Endodermal cell (in vitro differentiated cells): ENCODE measurements around the gene DSE. TPM values are rescaled to one million over a fixed set of nuclear protein-coding genes. Genes with fewer than 3 reads are reported as not detected.

ENCODE experiments used
- DNase-seq: peaks from one replicate; pipeline ENCODE4 v3.0.0-alpha.2; 2017
- H3K27ac ChIP-seq: 2 replicates; pipeline ENCODE4 v1.5.1; 2013; ENCODE audit warnings: mild to moderate bottlenecking, low read depth, low read length, moderate library complexity
- H3K27me3 ChIP-seq: 2 replicates; pipeline ENCODE4 v1.6.1; 2013; ENCODE audit warnings: mild to moderate bottlenecking, low read length, moderate library complexity; ENCODE audit not compliant: insufficient read depth, control insufficient read depth, poor library complexity, severe bottlenecking
- H3K36me3 ChIP-seq: 2 replicates; pipeline ENCODE4 v1.7.0; 2013; ENCODE audit warnings: mild to moderate bottlenecking, low read length, moderate library complexity; ENCODE audit not compliant: control insufficient read depth, insufficient read depth
- H3K4me1 ChIP-seq: one replicate; pipeline ENCODE4 v1.7.0; 2013; ENCODE audit warnings: low read length; ENCODE audit not compliant: control insufficient read depth, insufficient read depth
- H3K4me3 ChIP-seq: 2 replicates; pipeline ENCODE4 v1.5.1; 2013; ENCODE audit warnings: mild to moderate bottlenecking, low read length, moderate library complexity
- H3K9ac ChIP-seq: 2 replicates; pipeline ENCODE4 v1.6.1; 2013; ENCODE audit warnings: mild to moderate bottlenecking, low read length, moderate library complexity; ENCODE audit not compliant: poor library complexity, severe bottlenecking; ENCODE audit errors: extremely low read depth
- H3K9me3 ChIP-seq: 2 replicates; pipeline ENCODE4 v1.6.1; 2013; ENCODE audit warnings: mild to moderate bottlenecking, low read length, moderate library complexity; ENCODE audit not compliant: control insufficient read depth
- H3K27ac Mint-ChIP-seq: 2 replicates; pipeline ENCODE4 v1.8.0; 2020; ENCODE audit warnings: mixed read lengths
- H3K27me3 Mint-ChIP-seq: 2 replicates; pipeline ENCODE4 v1.8.0; 2021; ENCODE audit warnings: mild to moderate bottlenecking, mixed read lengths; ENCODE audit not compliant: insufficient read depth
- H3K36me3 Mint-ChIP-seq: 2 replicates; pipeline ENCODE4 v1.8.0; 2020; ENCODE audit warnings: low read depth, mixed read lengths
- H3K4me1 Mint-ChIP-seq: 2 replicates; pipeline ENCODE4 v1.8.0; 2020; ENCODE audit warnings: mixed read lengths
- H3K4me3 Mint-ChIP-seq: 2 replicates; pipeline ENCODE4 v1.8.0; 2020; ENCODE audit warnings: mild to moderate bottlenecking, moderate library complexity, mixed read lengths
- H3K9me3 Mint-ChIP-seq: 2 replicates; pipeline ENCODE4 v1.8.0; 2020; ENCODE audit warnings: mild to moderate bottlenecking, mixed read lengths
- CTCF ChIP-seq: fragments of 200-600 bp; sonication (generic); conservative IDR thresholded peaks from 2 replicates; pipeline ENCODE4 v1.5.0; 2021; ENCODE audit warnings: antibody characterized with exemption, mild to moderate bottlenecking
- WGBS, 2 experiments: methylation state at CpG; one replicate each; pipeline versions ENCODE4 v1.1.5 to v1.1.7; 2013; ENCODE audit warnings: missing lambda C conversion rate in 2 of 2, mixed read lengths in 1 of 2; ENCODE audit not compliant: insufficient coverage in 1 of 2, insufficient read length in 1 of 2; 5-methylcytosine and 5-hydroxymethylcytosine counted together
- total RNA-seq, 2 donors: library from RNA; stranded (reverse); fragmentation: NEBNext Ultra II Directional in 1 of 2; extraction: Animal tissue kit (Norgen Biotek cat#: 25700) in 1 of 2; gene quantifications; 2 replicates in 1 of 2; 3 replicates in 1 of 2; pipeline ENCODE4 v1.2.1, GENCODE V29; 2021

DSE gene
- total RNA-seq, 2 donors from 2014 or later, result 42.3 to 44.3 TPM

DNA sequence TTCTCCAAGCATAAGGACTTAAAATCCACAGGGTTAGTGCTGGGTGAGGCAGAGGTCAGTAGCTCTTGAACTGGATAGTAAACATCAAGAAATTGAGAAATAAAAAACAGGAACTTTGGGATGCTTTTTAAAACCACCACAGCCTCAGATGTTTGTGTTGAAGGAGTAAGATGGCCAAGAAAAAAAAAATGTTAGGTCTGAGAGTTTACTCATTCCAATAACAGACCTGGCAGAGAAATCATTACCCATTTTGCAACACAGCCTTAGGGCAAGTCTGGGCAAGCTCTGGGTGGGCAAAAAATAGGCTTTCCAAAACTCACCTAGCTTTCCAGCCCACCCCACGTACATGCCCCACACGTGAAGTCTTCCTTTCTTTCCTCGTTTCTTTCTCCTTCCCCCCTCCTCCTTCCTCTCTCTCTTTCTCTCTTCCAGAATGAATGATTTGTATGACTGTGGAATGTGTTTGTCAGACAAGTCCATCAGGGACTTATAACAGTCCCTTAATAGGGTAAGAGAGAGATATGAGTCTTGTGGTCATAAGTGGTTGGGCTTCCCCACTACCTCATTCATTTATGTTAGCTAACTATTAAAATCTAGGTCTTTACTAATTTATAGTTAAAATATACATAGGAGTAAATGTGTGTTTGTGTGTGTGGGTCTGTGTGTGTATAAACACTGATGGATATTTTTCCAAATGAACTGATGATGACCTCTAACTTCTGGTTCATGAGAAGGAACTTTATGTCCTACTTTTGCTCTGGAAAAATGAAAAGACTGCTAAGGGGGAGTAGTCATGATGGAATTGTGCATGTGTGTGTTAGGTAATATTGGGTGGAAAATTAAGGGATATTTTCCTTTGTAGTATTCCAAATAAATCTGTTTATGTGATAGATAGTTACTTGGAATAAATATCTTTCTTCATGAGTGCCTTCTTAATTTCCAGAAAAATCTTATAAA lies 18.0 kb upstream of the DSE start:
- Mint-ChIP-seq H3K4me3 (no peak overlapping the region), H3K36me3 (no peaks in the 10 kb centered on the region), H3K27me3 (no peaks in the 10 kb centered on the region), H3K4me1 (peaks cover 3% of the 10 kb centered on the region), H3K9me3 (no peaks in the 10 kb centered on the region), H3K27ac (no peak overlapping the region)
- no peak for DNase-seq
- no peaks in the 10 kb centered on the region for H3K27me3 ChIP-seq
- H3K4me1 ChIP-seq, result no peaks in the 10 kb centered on the region
- no peak overlapping the region for H3K4me3 ChIP-seq
- TF ChIP-seq CTCF, result no peak
- no peaks in the 10 kb centered on the region for H3K9me3 ChIP-seq
- H3K36me3 ChIP-seq, result no peaks in the 10 kb centered on the region
- H3K27ac ChIP-seq, result no peak overlapping the region
- no peak overlapping the region for H3K9ac ChIP-seq
- 93% methylated on average over 3 of the region's 3 CpGs; no CpG with 5 or more reads in 1 of the 2 experiments for whole genome bisulfite sequencing, 2 experiments

- 89 to 100% methylated on average over 1 of the region's 1 CpG for WGBS, 2 experiments
- Histone ChIP-seq H3K4me1 (no peaks in the 10 kb centered on the region), H3K36me3 (no peaks in the 10 kb centered on the region), H3K9ac (no peak overlapping the region), H3K9me3 (no peaks in the 10 kb centered on the region), H3K4me3 (no peak overlapping the region), H3K27ac (no peak overlapping the region), H3K27me3 (no peaks in the 10 kb centered on the region)
- peaks cover 5% of the 10 kb centered on the region for H3K4me1 Mint-ChIP-seq
- DNase-seq, result no peak
- H3K9me3 Mint-ChIP-seq, result no peaks in the 10 kb centered on the region
- no peaks in the 10 kb centered on the region for H3K36me3 Mint-ChIP-seq
- no peak for TF ChIP-seq CTCF
- H3K27me3 Mint-ChIP-seq, result no peaks in the 10 kb centered on the region
- H3K4me3 Mint-ChIP-seq, result no peak overlapping the region
- no peak overlapping the region for H3K27ac Mint-ChIP-seq
Measured at GRCh38 chr6:116354236-116354635, 16.5 kb upstream of the DSE start.

DNA sequence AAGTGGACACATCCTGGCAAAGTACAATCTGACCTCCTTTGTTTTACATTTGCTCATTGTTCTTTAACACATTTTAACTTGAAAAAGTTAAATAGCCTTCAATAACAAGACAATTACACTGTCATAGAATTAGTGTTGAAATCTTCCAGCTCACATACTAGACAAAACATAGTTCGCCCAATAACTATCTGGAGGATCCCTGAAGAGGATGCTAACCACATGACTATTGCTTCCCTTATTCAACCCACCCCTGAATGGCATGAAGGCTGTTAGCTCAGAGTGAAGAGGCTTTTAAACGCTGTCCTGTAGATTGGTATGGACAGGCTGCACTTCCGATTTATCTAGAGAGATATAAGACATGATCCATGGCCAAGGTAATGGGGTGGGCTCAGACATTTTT lies 15.0 kb upstream of the DSE start:
- no peaks in the 10 kb centered on the region for H3K36me3 Mint-ChIP-seq
- WGBS, 2 experiments, result 95 to 100% methylated on average over 3 of the region's 3 CpGs
- no peaks in the 10 kb centered on the region for H3K36me3 ChIP-seq
- no peaks in the 10 kb centered on the region for H3K27me3 Mint-ChIP-seq
- peaks cover 5% of the 10 kb centered on the region for H3K4me1 Mint-ChIP-seq
- no peaks in the 10 kb centered on the region for H3K27me3 ChIP-seq
- H3K4me3 Mint-ChIP-seq, result no peak overlapping the region
- no peaks in the 10 kb centered on the region for H3K9me3 Mint-ChIP-seq
- no peak overlapping the region for H3K27ac Mint-ChIP-seq
- H3K4me3 ChIP-seq, result no peak overlapping the region
- no peaks in the 10 kb centered on the region for H3K4me1 ChIP-seq
- H3K9me3 ChIP-seq, result no peaks in the 10 kb centered on the region
- no peak overlapping the region for H3K27ac ChIP-seq
- DNase-seq, result no peak
- no peak overlapping the region for H3K9ac ChIP-seq
- no peak for TF ChIP-seq CTCF
